Progenitor cell of endocrine pancreas (in vitro differentiated cells): ENCODE results near the gene TCF3. TPM values are rescaled to one million over a fixed set of nuclear protein-coding genes. Genes with fewer than 3 reads are reported as not detected.
A peak's percentile ranks its signal among the peaks of the same experiment; 100 is the strongest.
"Not testable (repeated sequence)": the region's sequence is repeated elsewhere in the genome, so short reads cannot be mapped to it uniquely, and the experiment has no call there.

Experiments
- DNase-seq: peaks from one replicate; pipeline ENCODE4 v3.0.0; 2021; ENCODE audit warnings: low spot score; ENCODE audit not compliant: unreplicated experiment
- H3K27ac Mint-ChIP-seq: 2 replicates; pipeline ENCODE4 v1.8.0; 2021; ENCODE audit warnings: mild to moderate bottlenecking, moderate library complexity, mixed read lengths
- H3K27me3 Mint-ChIP-seq: 2 replicates; pipeline ENCODE4 v1.8.0; 2021; ENCODE audit warnings: mixed read lengths
- H3K36me3 Mint-ChIP-seq: 2 replicates; pipeline ENCODE4 v1.8.0; 2022; ENCODE audit warnings: mixed read lengths; ENCODE audit not compliant: insufficient read depth
- H3K4me1 Mint-ChIP-seq: 2 replicates; pipeline ENCODE4 v1.8.0; 2021; ENCODE audit warnings: low read depth, mixed read lengths
- H3K4me3 Mint-ChIP-seq: 2 replicates; pipeline ENCODE4 v1.8.0; 2021; ENCODE audit warnings: low read depth, mild to moderate bottlenecking, moderate library complexity, mixed read lengths
- H3K9me3 Mint-ChIP-seq: 2 replicates; pipeline ENCODE4 v1.8.0; 2021; ENCODE audit warnings: low read depth, mixed read lengths
- CTCF ChIP-seq: fragments of 200-600 bp; sonication (generic); IDR thresholded peaks from one replicate; pipeline ENCODE4 v1.5.0; 2021; ENCODE audit warnings: antibody characterized with exemption, mild to moderate bottlenecking; ENCODE audit not compliant: unreplicated experiment
- long read RNA-seq: library from polyadenylated mRNA; unstranded; transcript quantifications from one replicate; pipeline ENCODE4 v2.0.0, GENCODE V29; 2020
- total RNA-seq: library from RNA; stranded (reverse); gene quantifications from 2 replicates; pipeline ENCODE4 v1.2.1, GENCODE V29; 2021

TCF3 gene
- total RNA-seq = 318 and 334 TPM in 2 replicates
- long read RNA-seq, partial matches to known transcripts = 5 of 9 reads
- long read RNA-seq, other reads (novel, unspliced or antisense) = 4 of 9 reads

DNA sequence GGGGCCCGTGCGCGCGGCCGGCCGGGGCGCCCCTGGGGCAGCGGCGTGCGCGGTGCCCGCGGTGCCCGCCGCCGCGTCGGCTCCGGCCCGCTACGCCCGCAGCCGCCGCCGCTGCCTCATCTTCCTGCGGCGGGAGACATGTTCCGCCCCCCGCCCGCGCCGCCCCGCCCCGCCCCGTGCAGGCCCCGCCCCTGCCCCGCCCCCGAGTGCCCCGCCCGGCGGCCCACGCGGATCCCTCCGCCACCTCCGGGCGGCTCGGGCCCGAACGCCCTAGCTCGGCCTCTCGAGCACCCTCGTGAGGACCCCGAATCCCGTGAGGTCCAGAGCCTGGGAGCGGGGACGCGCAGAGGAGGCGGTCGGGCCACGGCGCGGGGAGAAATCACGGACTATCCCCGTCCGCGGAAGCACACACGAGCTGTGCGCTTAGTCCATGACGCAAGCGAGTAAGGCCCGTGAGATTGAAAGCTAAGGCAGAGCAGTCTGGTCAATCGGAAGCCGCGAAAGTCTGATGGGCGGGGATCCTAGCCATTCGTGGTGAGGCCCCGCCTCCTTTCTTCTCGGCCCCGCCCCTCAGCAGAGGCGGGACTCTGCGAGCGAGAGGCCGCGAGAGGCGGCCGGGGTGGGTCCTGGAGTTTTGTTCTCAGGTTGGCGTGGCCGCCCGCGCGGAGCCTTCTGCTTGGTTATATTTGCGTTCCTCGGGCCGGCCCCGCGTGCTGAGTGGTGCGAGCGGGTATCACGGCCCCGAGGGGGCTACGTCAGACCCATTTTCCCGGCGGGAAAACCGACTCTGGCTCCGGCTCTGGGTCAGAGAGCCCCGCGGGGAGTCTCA, at the start of gene TCF3:
TCF3 (minus strand) TSS at position 145 of the 829 bp plus-strand sequence. CDS start 2,367 bp downstream, outside the sequence.
- DNase-seq = peak; percentile 98
- Mint-ChIP-seq H3K27ac (peak within 1 kb of the TSS; percentile 99), H3K9me3 (no peaks in the 10 kb centered on the region), H3K4me3 (peak within 1 kb of the TSS; percentile 92), H3K27me3 (peaks cover 4% of the 10 kb centered on the region), H3K4me1 (peaks cover 13% of the 10 kb centered on the region), H3K36me3 (peaks cover 4% of the 10 kb centered on the region)
- TF ChIP-seq CTCF = no peak

DNA sequence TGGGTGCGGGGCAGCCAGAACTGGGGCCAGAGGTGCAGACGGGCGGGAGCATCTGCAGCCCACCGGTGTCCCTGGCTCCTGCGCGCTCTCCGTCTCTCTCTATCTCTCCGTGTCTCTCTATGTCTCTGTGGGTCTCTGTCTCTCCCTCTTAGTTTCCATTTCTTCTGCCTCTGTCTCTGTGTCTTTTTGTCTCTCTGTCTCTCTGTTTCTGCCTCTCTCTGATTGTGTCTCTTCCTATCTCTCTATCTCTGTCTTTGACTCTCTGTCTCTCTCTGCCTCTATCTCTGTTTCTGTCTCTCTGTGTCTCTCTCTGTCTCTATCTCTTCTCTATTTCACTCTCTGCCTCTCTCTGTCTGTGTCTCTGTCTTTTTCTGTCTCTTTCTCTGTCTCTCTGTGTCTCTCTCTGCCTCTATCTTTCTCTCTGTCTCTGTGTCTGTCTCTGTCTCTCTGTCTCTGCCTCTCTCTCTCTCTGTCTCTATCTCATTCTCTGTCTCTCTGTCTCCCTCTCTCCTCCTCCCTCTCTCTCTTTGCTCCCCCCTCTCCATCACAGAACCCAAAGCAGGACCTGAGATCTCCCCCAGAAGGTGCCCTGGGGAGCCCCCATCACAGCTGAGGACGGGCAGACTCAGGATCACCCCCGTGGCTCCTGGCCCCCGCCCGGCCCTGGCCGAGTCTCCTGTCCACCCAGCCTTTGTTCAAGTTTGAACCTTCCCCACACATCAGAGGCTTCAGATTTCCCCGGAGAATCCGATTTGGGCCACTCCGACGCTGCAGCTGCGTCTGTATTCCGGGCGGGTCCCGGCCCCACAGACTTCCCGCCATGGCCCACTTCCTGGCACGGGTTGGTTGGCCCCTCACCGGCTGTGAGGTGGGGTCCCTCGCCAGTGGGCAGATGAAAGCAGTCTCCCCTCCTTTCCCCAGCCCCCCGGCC, 48.6 kb upstream of the TCF3 start:
- Mint-ChIP-seq H3K9me3 (peaks cover 5% of the 10 kb centered on the region), H3K4me3 (no peak overlapping the region), H3K36me3 (no peaks in the 10 kb centered on the region), H3K27me3 (peaks cover 27% of the 10 kb centered on the region), H3K4me1 (no peaks in the 10 kb centered on the region), H3K27ac (no peak overlapping the region)
- DNase-seq = no peak
- TF ChIP-seq CTCF = no peak

- Mint-ChIP-seq H3K4me3 (no peak overlapping the region), H3K4me1 (no peaks in the 10 kb centered on the region), H3K27me3 (peaks cover 27% of the 10 kb centered on the region), H3K36me3 (no peaks in the 10 kb centered on the region), H3K9me3 (peaks cover 9% of the 10 kb centered on the region), H3K27ac (no peak overlapping the region)
- no peak for DNase-seq
- no peak for TF ChIP-seq CTCF
Measured at GRCh38 chr19:1699998-1700732, 47.8 kb upstream of the TCF3 start.

- peaks cover 22% of the 10 kb centered on the region for H3K27me3 Mint-ChIP-seq
- H3K4me3 Mint-ChIP-seq = no peak overlapping the region
- TF ChIP-seq CTCF = no peak
- peaks cover under 1% of the 10 kb centered on the region for H3K36me3 Mint-ChIP-seq
- H3K4me1 Mint-ChIP-seq = no peaks in the 10 kb centered on the region
- H3K9me3 Mint-ChIP-seq = peaks cover 12% of the 10 kb centered on the region
- no peak overlapping the region for H3K27ac Mint-ChIP-seq
- DNase-seq = no peak
Measured at GRCh38 chr19:1699386-1699785, 47.0 kb upstream of the TCF3 start.

DNA sequence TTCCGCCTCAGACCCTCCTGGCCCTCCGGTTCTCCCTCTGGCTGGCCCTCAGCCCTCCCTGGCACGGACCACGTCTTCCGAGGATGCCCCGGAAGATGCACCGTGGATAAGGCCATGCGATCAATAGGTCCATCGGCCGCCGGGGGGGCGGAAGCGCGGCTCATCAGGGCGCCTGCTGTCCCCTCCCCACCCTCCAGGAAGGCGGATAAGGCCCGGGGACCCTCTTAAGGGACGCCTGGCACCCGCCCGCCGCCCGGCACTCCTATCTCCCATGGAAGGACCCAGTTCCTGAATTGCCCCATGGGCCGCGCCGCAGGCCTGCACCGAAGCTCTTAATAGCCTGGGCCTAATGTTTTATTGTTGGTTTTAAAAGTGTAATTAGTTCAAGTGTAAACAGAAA, 46.2 kb upstream of the TCF3 start:
- Mint-ChIP-seq H3K4me3 (no peak overlapping the region), H3K27me3 (peaks cover 27% of the 10 kb centered on the region), H3K36me3 (peaks cover 2% of the 10 kb centered on the region), H3K4me1 (no peaks in the 10 kb centered on the region), H3K9me3 (peaks cover 11% of the 10 kb centered on the region), H3K27ac (no peak overlapping the region)
- TF ChIP-seq CTCF = no peak
- DNase-seq = no peak

DNA sequence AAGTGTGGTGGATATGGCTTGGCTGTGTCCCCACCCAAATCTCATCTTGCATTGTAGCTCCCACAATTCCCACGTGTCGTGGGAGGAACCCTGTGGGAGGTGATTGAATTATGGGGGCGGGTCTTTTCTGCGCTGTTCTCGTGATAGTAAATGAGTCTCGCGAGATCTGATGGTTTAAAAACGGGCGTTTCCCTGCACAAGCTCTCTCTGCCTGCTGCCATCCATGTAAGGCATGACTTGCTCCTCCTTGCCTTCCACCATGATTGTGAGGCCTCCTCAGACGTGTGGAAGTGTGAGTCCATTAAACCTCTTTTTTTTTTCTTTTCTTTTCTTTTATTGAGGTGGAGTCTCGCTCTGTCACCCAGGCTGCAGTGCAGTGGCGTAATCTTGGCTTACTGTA, 43.1 kb upstream of the TCF3 start:
- not testable (repeated sequence) for H3K4me1 Mint-ChIP-seq, H3K36me3 Mint-ChIP-seq, H3K27ac Mint-ChIP-seq, H3K4me3 Mint-ChIP-seq, DNase-seq
- H3K27me3 Mint-ChIP-seq = peaks cover 25% of the 10 kb centered on the region
- peaks cover 11% of the 10 kb centered on the region for H3K9me3 Mint-ChIP-seq
